LNCAP (cell line): ENCODE results near the gene SGK1.

Experiments
- CTCF ChIP-seq: fragments of 450-650 bp; IDR thresholded peaks from 2 replicates; pipeline ENCODE4 v1.5.1; 2017; ENCODE audit warnings: mild to moderate bottlenecking

Gene SGK1

GRCh38 chr6:134123666-134124208 is 194.2 kb downstream of the SGK1 start:
- peak; percentile 73 for TF ChIP-seq CTCF

- no peak for TF ChIP-seq CTCF
Observed at GRCh38 chr6:134122775-134123174, 195.1 kb downstream of the SGK1 start.

- no peak for TF ChIP-seq CTCF
Observed at GRCh38 chr6:134119486-134119885, 198.4 kb downstream of the SGK1 start.
